SU-DHL-6 (cell line): ENCODE data around the gene OPA1.

ENCODE experiments used
- H2AFZ ChIP-seq: fragments of 200-600 bp; sonication (generic); 2 replicates; pipeline ENCODE4 v1.6.1; 2014; ENCODE audit warnings: low read depth, mild to moderate bottlenecking, moderate library complexity, mixed read lengths, antibody characterized with exemption, low read length; ENCODE audit not compliant: severe bottlenecking
- H3F3A ChIP-seq: fragments of 200-600 bp; shearing (Covaris generic); 2 replicates; pipeline ENCODE4 v1.6.0; 2016; ENCODE audit warnings: antibody characterized with exemption, mild to moderate bottlenecking; ENCODE audit not compliant: insufficient read depth
- H3K27ac ChIP-seq: fragments of 200-600 bp; sonication (generic); 2 replicates; pipeline ENCODE4 v1.5.1; 2016; ENCODE audit warnings: low read depth, mild to moderate bottlenecking, low read length, moderate library complexity, mixed read lengths
- H3K27me3 ChIP-seq: fragments of 200-600 bp; sonication (generic), shearing (Covaris generic); 2 replicates; pipeline ENCODE4 v1.6.0; 2014; ENCODE audit warnings: mild to moderate bottlenecking, low read length
- H3K36me3 ChIP-seq: fragments of 200-600 bp; sonication (generic); 2 replicates; pipeline ENCODE4 v1.6.1; 2014; ENCODE audit warnings: mild to moderate bottlenecking, low read length, mixed read lengths
- H3K4me2 ChIP-seq: fragments of 300-600, 200-600 bp; shearing (Covaris generic), sonication (generic); 2 replicates; pipeline ENCODE4 v1.6.0; 2014; ENCODE audit warnings: low read length, low read depth, mild to moderate bottlenecking; ENCODE audit not compliant: poor library complexity, severe bottlenecking
- H3K4me3 ChIP-seq: fragments of 200-600 bp; sonication (generic); 2 replicates; pipeline ENCODE4 v1.5.1; 2014; ENCODE audit warnings: antibody characterized with exemption, low read length, mild to moderate bottlenecking, mixed read lengths; ENCODE audit not compliant: insufficient read depth, poor library complexity, severe bottlenecking
- H3K79me2 ChIP-seq: fragments of 200-600 bp; sonication (generic); 2 replicates; pipeline ENCODE4 v1.6.1; 2014; ENCODE audit warnings: mild to moderate bottlenecking, low read length, moderate library complexity; ENCODE audit not compliant: insufficient read depth
- H3K9ac ChIP-seq: fragments of 200-600 bp; sonication (generic); 2 replicates; pipeline ENCODE4 v1.7.0; 2014; ENCODE audit warnings: mild to moderate bottlenecking, low read length
- H3K9me2 ChIP-seq: fragments of 200-600 bp; sonication (generic); replicated peaks from 2 replicates; pipeline ENCODE4 v1.6.1; 2014; ENCODE audit warnings: low read length; ENCODE audit not compliant: insufficient read depth
- H3K9me3 ChIP-seq: fragments of 200-600 bp; sonication (generic); 2 replicates; pipeline ENCODE4 v1.6.1; 2014; ENCODE audit warnings: low read length, mixed read lengths; ENCODE audit not compliant: insufficient read depth
- H4K20me1 ChIP-seq: fragments of 200-600 bp; sonication (generic); 2 replicates; pipeline ENCODE4 v1.6.1; 2014; ENCODE audit warnings: low read depth, mild to moderate bottlenecking, antibody characterized with exemption, low read length, moderate library complexity, mixed read lengths
- CTCF ChIP-seq: fragments of 200-600 bp; sonication (generic); IDR thresholded peaks from one replicate; pipeline ENCODE4 v1.5.1; 2017; ENCODE audit warnings: antibody characterized with exemption, mild to moderate bottlenecking, low read length, moderate library complexity; ENCODE audit not compliant: insufficient read depth, poor library complexity, severe bottlenecking
- EZH2phosphoT487 ChIP-seq: fragments of 200-600 bp; sonication (generic), shearing (Covaris generic); conservative IDR thresholded peaks from 2 replicates; pipeline ENCODE4 v1.6.1; 2018; ENCODE audit warnings: mild to moderate bottlenecking, antibody characterized with exemption, low read length, moderate library complexity, mixed read lengths

Gene OPA1

GRCh38 chr3:193701953-193702635, 109.1 kb downstream of the OPA1 start:
- no peaks in the 10 kb centered on the region for H3K9me2 ChIP-seq
- no peaks in the 10 kb centered on the region for H3K79me2 ChIP-seq
- no peaks in the 10 kb centered on the region for H4K20me1 ChIP-seq
- H3K4me3 ChIP-seq = no peak overlapping the region
- H3K4me2 ChIP-seq = no peak overlapping the region
- no peaks in the 10 kb centered on the region for H3K36me3 ChIP-seq
- no peaks in the 10 kb centered on the region for H3K27me3 ChIP-seq
- TF ChIP-seq CTCF (no peak), EZH2phosphoT487 (no peak)
- no peaks in the 10 kb centered on the region for H3F3A ChIP-seq
- no peak overlapping the region for H3K27ac ChIP-seq
- no peak overlapping the region for H3K9ac ChIP-seq
- no peaks in the 10 kb centered on the region for H3K9me3 ChIP-seq
- no peak overlapping the region for H2AFZ ChIP-seq

GRCh38 chr3:193702967-193703366, 110.0 kb downstream of the OPA1 start:
- no peak overlapping the region for H3K27ac ChIP-seq
- H3K9ac ChIP-seq = no peak overlapping the region
- no peaks in the 10 kb centered on the region for H3K79me2 ChIP-seq
- no peaks in the 10 kb centered on the region for H3K9me3 ChIP-seq
- no peak overlapping the region for H3K4me2 ChIP-seq
- H3K36me3 ChIP-seq = no peaks in the 10 kb centered on the region
- TF ChIP-seq EZH2phosphoT487 (no peak), CTCF (no peak)
- no peaks in the 10 kb centered on the region for H4K20me1 ChIP-seq
- H3K9me2 ChIP-seq = no peaks in the 10 kb centered on the region
- H2AFZ ChIP-seq = no peak overlapping the region
- no peaks in the 10 kb centered on the region for H3K27me3 ChIP-seq
- no peak overlapping the region for H3K4me3 ChIP-seq
- no peaks in the 10 kb centered on the region for H3F3A ChIP-seq

- Histone ChIP-seq H3K9me3 (no peaks in the 10 kb centered on the region), H3K79me2 (no peaks in the 10 kb centered on the region), H3K27me3 (no peaks in the 10 kb centered on the region), H2AFZ (no peak overlapping the region), H3K27ac (no peak overlapping the region), H4K20me1 (no peaks in the 10 kb centered on the region), H3K9me2 (no peaks in the 10 kb centered on the region), H3K36me3 (no peaks in the 10 kb centered on the region), H3K4me2 (no peak overlapping the region), H3F3A (no peaks in the 10 kb centered on the region), H3K9ac (no peak overlapping the region), H3K4me3 (no peak overlapping the region)
- TF ChIP-seq CTCF (no peak), EZH2phosphoT487 (no peak)
These were observed 111.4 kb downstream of the OPA1 start for GRCh38 chr3:193704431-193704830.
